Progenitor cell of endocrine pancreas (in vitro differentiated cells): Measurements from ENCODE around the gene GALNT2. TPM values are rescaled to one million over a fixed set of nuclear protein-coding genes. Genes with fewer than 3 reads are reported as not detected.
A peak's percentile ranks its signal among the peaks of the same experiment; 100 is the strongest.

ENCODE experiments used
- DNase-seq: peaks from one replicate; pipeline ENCODE4 v3.0.0; 2021; ENCODE audit warnings: low spot score; ENCODE audit not compliant: unreplicated experiment
- H3K27ac Mint-ChIP-seq: 2 replicates; pipeline ENCODE4 v1.8.0; 2021; ENCODE audit warnings: mild to moderate bottlenecking, moderate library complexity, mixed read lengths
- H3K27me3 Mint-ChIP-seq: 2 replicates; pipeline ENCODE4 v1.8.0; 2021; ENCODE audit warnings: mixed read lengths
- H3K36me3 Mint-ChIP-seq: 2 replicates; pipeline ENCODE4 v1.8.0; 2022; ENCODE audit warnings: mixed read lengths; ENCODE audit not compliant: insufficient read depth
- H3K4me1 Mint-ChIP-seq: 2 replicates; pipeline ENCODE4 v1.8.0; 2021; ENCODE audit warnings: low read depth, mixed read lengths
- H3K4me3 Mint-ChIP-seq: 2 replicates; pipeline ENCODE4 v1.8.0; 2021; ENCODE audit warnings: low read depth, mild to moderate bottlenecking, moderate library complexity, mixed read lengths
- H3K9me3 Mint-ChIP-seq: 2 replicates; pipeline ENCODE4 v1.8.0; 2021; ENCODE audit warnings: low read depth, mixed read lengths
- CTCF ChIP-seq: fragments of 200-600 bp; sonication (generic); IDR thresholded peaks from one replicate; pipeline ENCODE4 v1.5.0; 2021; ENCODE audit warnings: antibody characterized with exemption, mild to moderate bottlenecking; ENCODE audit not compliant: unreplicated experiment
- total RNA-seq: library from RNA; stranded (reverse); gene quantifications from 2 replicates; pipeline ENCODE4 v1.2.1, GENCODE V29; 2021

The GALNT2 gene
- total RNA-seq, 1 donor from 2014 or later, result 95.2 TPM

GRCh38 chr1:230186003-230186863 is 119.2 kb downstream of the GALNT2 start:
- Mint-ChIP-seq H3K9me3 (no peaks in the 10 kb centered on the region), H3K4me1 (peaks cover 32% of the 10 kb centered on the region), H3K27ac (peak overlapping the region; percentile 87), H3K4me3 (no peak overlapping the region), H3K36me3 (peaks cover 13% of the 10 kb centered on the region), H3K27me3 (no peaks in the 10 kb centered on the region)
- DNase-seq, result no peak
- no peak for TF ChIP-seq CTCF

DNA sequence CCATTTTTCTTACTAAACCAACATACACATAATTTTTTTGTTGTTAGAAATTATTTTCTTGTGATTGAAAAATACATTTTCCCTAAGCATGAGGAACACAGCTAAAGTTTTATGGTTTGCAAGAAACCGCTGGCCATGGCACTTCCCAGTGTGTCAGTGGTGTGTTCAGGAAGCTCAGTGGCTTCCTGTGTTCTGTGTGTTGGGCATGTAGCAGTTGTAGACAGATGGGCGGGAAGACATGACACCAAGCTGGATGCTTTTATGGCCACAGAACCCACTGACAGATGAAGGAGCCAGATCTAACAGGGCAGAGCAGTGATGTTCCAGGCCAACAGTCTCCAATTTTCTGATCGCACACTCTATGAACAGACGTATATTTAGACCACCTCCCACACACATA is 119.8 kb downstream of the GALNT2 start:
- no peaks in the 10 kb centered on the region for H3K27me3 Mint-ChIP-seq
- no peak for DNase-seq
- peaks cover 12% of the 10 kb centered on the region for H3K36me3 Mint-ChIP-seq
- peaks cover 30% of the 10 kb centered on the region for H3K4me1 Mint-ChIP-seq
- H3K4me3 Mint-ChIP-seq, result no peak overlapping the region
- no peak overlapping the region for H3K27ac Mint-ChIP-seq
- H3K9me3 Mint-ChIP-seq, result no peaks in the 10 kb centered on the region
- TF ChIP-seq CTCF, result no peak

- no peak for TF ChIP-seq CTCF
- DNase-seq, result no peak
- Mint-ChIP-seq H3K27me3 (no peaks in the 10 kb centered on the region), H3K4me3 (no peak overlapping the region), H3K36me3 (peaks cover 12% of the 10 kb centered on the region), H3K9me3 (no peaks in the 10 kb centered on the region), H3K4me1 (peaks cover 26% of the 10 kb centered on the region), H3K27ac (no peak overlapping the region)
Measured at GRCh38 chr1:230187290-230187689, 120.3 kb downstream of the GALNT2 start.

DNA sequence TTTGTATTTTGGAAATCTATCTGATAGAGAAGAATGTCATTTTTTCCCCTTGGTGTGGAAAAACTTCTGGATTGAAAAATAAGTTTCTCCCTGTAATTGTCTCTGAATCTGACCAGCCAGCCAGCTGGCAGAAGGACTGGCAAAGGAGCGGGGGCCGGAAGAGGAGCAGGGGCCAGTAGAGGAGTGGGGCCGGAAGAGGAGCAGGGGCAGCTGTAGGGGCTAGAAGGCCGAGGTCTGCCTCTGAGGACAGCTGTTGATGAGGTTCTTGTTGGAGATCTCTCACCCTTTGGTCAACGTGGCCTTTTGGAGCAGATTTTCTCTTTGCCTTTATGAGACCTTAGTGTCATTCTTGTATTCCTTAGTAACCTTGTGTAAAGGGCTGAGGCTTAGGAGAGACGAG is 121.8 kb downstream of the GALNT2 start:
- DNase-seq, result no peak
- peaks cover 22% of the 10 kb centered on the region for H3K4me1 Mint-ChIP-seq
- no peak overlapping the region for H3K27ac Mint-ChIP-seq

GRCh38 chr1:230189341-230189740 is 122.3 kb downstream of the GALNT2 start:
- Mint-ChIP-seq H3K27me3 (no peaks in the 10 kb centered on the region), H3K9me3 (no peaks in the 10 kb centered on the region), H3K27ac (no peak overlapping the region), H3K4me1 (peaks cover 22% of the 10 kb centered on the region), H3K36me3 (peaks cover 10% of the 10 kb centered on the region), H3K4me3 (no peak overlapping the region)
- no peak for TF ChIP-seq CTCF
- DNase-seq, result no peak

More for the DNA sequence above, 121.8 kb downstream of the GALNT2 start:
- Mint-ChIP-seq H3K27me3 (no peaks in the 10 kb centered on the region), H3K4me3 (no peak overlapping the region), H3K36me3 (peaks cover 10% of the 10 kb centered on the region), H3K9me3 (no peaks in the 10 kb centered on the region)
- TF ChIP-seq CTCF, result no peak
